Mesodermal cell (in vitro differentiated cells): ENCODE measurements around the gene SRPRA.
"Not testable (repeated sequence)": the region's sequence is repeated elsewhere in the genome, so short reads cannot be mapped to it uniquely, and the experiment has no call there.

ENCODE experiments used
- H3K27ac ChIP-seq: 2 replicates; pipeline ENCODE4 v1.7.0; 2013; ENCODE audit warnings: mild to moderate bottlenecking, low read depth, low read length, moderate library complexity; ENCODE audit not compliant: severe bottlenecking
- H3K36me3 ChIP-seq: 2 replicates; pipeline ENCODE4 v1.7.1; 2013; ENCODE audit warnings: mild to moderate bottlenecking, low read length, moderate library complexity; ENCODE audit not compliant: control insufficient read depth, insufficient read depth
- H3K4me1 ChIP-seq: one replicate; pipeline ENCODE4 v1.7.1; 2013; ENCODE audit warnings: mild to moderate bottlenecking, low read length; ENCODE audit not compliant: insufficient read depth, control insufficient read depth, poor library complexity, severe bottlenecking
- H3K4me3 ChIP-seq: 2 replicates; pipeline ENCODE4 v1.7.0; 2013; ENCODE audit warnings: low read length, control low read depth, mild to moderate bottlenecking; ENCODE audit not compliant: insufficient read depth, poor library complexity, severe bottlenecking; ENCODE audit errors: extremely low read depth
- H3K9me3 ChIP-seq: 2 replicates; pipeline ENCODE4 v1.7.1; 2013; ENCODE audit warnings: mild to moderate bottlenecking, low read length, moderate library complexity; ENCODE audit not compliant: control insufficient read depth
- WGBS, 2 experiments: methylation state at CpG; one replicate each; pipeline ENCODE4 v1.1.5; 2013; ENCODE audit warnings: missing lambda C conversion rate in 2 of 2; ENCODE audit not compliant: insufficient coverage in 2 of 2; 5-methylcytosine and 5-hydroxymethylcytosine counted together

The SRPRA gene

DNA sequence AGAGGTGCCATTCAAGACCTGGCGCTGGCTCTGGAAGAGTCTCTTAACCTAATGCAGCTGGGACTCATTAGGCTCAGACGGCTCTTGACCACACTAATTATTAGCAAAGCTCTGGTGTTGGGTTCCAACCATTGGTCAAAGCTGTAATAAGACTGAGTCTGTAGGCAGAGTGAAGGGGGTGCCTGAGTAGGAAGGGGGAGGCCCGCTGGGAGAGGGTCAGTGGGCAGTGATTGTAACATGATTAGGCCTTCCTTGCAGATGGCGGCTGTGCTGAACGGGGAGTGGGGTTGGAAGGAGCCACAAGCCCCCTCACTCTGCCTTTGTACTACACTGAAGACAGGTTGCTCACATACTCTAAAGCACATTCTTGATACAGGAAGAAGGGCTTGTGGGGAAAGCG lies 5.2 kb downstream of the SRPRA start:
- Histone ChIP-seq H3K9me3 (no peaks in the 10 kb centered on the region), H3K27ac (no peak overlapping the region), H3K4me3 (no peak overlapping the region), H3K4me1 (peaks cover 7% of the 10 kb centered on the region), H3K36me3 (peaks cover 71% of the 10 kb centered on the region)
- WGBS, 2 experiments = 94 to 95% methylated on average over 3 to 5 of the region's 6 CpGs

DNA sequence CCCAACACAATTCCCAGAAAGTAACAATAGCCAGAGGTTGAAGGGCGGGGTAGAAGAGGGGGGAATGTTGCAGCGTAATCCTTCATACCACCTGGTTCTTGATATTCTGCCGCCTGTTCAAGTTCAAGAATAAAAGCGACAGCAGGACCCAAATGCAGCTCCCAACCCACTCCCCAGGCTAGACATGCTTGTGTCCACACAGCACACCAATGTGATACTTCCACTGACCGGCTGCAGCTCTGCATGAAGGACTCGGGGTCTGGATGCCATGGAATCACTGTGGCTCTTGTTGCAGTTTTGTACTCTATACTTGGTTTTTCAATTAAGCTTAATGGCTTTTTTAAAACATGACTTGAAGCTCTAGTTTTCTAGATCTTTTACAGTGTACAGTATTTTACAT lies 6.5 kb downstream of the SRPRA start:
- 100% methylated on average over 4 to 5 of the region's 6 CpGs for WGBS, 2 experiments

DNA sequence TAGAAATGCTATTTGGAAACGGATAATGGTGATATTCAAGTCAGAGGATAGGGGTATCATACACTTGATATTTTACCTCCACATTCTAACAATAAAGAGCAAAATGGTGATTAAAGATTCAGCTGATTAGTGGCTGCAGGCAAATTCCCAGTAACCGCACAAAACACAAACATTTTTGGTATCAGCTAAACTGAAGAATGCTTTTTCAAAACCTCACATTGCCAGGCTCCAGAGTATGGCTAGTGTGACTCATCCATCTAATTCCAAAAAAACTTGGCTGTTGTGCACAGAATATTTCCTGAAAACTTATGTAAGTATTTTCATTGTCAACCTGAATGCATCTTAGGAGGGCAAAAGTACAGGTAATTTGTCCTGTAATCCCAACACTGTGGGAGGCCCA lies 10.9 kb downstream of the SRPRA start:
- no peak overlapping the region for H3K27ac ChIP-seq
- no peaks in the 10 kb centered on the region for H3K9me3 ChIP-seq
- H3K4me1 ChIP-seq = no peaks in the 10 kb centered on the region
- WGBS, 2 experiments = 100% methylated on average over 1 of the region's 2 CpGs; no CpG with 5 or more reads in 1 of the 2 experiments
- H3K4me3 ChIP-seq = no peak overlapping the region
- peaks cover 66% of the 10 kb centered on the region for H3K36me3 ChIP-seq

More for the DNA sequence above, 6.5 kb downstream of the SRPRA start:
- H3K9me3 ChIP-seq = no peaks in the 10 kb centered on the region
- H3K27ac ChIP-seq = no peak overlapping the region
- H3K36me3 ChIP-seq = peaks cover 76% of the 10 kb centered on the region
- peaks cover 1% of the 10 kb centered on the region for H3K4me1 ChIP-seq
- no peak overlapping the region for H3K4me3 ChIP-seq

DNA sequence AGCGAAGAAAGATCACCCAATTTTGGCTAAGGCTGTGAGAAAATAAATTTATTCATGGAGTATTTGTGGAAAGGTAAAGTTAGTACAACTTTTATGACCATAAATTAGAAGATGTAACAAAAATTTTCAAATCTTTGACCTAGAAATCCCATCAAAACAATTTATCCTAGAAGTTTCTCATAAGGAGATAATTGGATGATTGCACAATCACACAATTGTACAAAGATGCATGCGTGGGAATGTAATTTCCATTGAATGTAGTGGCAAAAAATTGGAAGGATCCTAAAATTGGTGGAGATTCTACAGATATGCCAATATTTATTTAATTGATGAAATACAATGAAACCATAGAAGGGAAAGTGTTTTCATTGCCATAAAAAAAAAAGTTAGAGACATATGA lies 11.6 kb downstream of the SRPRA start:
- H3K4me1 ChIP-seq = no peaks in the 10 kb centered on the region
- H3K4me3 ChIP-seq = no peak overlapping the region
- peaks cover 65% of the 10 kb centered on the region for H3K36me3 ChIP-seq
- H3K27ac ChIP-seq = no peak overlapping the region
- no peaks in the 10 kb centered on the region for H3K9me3 ChIP-seq
- WGBS, 2 experiments = no CpG with 5 or more reads among the region's 2 CpGs

DNA sequence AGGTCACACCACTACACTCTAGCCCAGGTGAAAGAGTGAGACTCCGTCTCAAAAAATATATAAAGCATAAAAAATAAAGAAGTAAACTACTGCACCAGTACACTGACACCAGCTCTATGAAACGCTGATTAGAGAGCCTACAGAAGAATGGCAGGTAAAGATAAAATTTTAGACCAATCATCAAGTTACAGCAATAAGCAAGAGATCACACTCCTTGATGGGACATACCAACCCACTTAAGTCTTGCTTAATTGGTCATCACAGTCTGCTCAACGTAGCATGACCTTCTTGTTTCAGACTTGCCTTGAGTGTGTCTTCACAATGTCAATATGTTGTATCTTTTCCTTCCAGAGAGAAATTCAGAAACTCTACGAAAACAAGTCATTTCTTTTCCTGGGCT lies 12.5 kb downstream of the SRPRA start:
- Histone ChIP-seq H3K9me3 (no peaks in the 10 kb centered on the region), H3K4me1 (no peaks in the 10 kb centered on the region), H3K27ac (no peak overlapping the region), H3K36me3 (peaks cover 63% of the 10 kb centered on the region), H3K4me3 (no peak overlapping the region)
- WGBS, 2 experiments = 86 to 94% methylated on average over 2 of the region's 4 CpGs

DNA sequence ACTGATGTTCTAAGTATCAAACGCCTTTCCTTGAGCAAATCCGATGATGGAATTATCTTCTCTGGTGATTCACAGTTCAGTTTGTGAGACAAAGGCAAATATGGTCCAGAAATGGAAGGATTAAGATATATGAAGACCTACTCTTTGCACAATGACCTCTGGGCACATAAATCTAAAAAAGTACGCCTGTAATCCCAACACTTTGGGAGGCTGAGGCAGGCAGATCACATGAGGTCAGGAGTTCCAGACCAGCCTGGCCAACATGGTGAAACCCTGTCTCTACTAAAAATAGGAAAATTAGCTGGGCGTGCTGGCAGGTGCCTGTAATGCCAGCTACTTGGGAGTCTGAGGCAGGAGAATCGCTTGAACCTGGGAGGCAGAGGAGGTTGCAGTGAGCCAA lies 13.2 kb downstream of the SRPRA start:
- H3K4me3 ChIP-seq, H3K9me3 ChIP-seq, H3K4me1 ChIP-seq, H3K27ac ChIP-seq: not testable (repeated sequence)
- WGBS, 2 experiments = 94% methylated on average over 3 of the region's 5 CpGs
- peaks cover 64% of the 10 kb centered on the region for H3K36me3 ChIP-seq

DNA sequence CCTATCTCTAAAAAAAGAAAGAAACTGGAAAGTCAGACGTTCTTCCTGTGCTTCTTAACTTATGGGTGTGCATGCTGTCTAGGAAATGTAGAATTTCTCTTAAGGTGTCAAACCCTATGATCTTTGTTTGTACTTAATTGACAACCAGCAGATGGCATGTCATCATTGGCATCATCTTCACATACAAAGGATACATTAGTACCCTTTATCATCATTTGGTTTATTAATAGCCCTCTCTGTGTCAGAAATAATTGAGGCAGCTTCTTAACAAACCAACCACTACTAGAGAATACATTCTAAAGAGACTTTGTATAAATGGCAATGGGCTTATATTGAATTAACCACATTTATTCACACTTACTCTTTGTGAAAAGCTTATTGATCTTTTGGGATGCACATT lies 13.9 kb downstream of the SRPRA start:
- whole genome bisulfite sequencing, 2 experiments = no CpG with 5 or more reads among the region's 1 CpG
- no peaks in the 10 kb centered on the region for H3K9me3 ChIP-seq
- H3K4me3 ChIP-seq = no peak overlapping the region
- H3K36me3 ChIP-seq = peaks cover 65% of the 10 kb centered on the region
- no peaks in the 10 kb centered on the region for H3K4me1 ChIP-seq
- H3K27ac ChIP-seq = no peak overlapping the region

DNA sequence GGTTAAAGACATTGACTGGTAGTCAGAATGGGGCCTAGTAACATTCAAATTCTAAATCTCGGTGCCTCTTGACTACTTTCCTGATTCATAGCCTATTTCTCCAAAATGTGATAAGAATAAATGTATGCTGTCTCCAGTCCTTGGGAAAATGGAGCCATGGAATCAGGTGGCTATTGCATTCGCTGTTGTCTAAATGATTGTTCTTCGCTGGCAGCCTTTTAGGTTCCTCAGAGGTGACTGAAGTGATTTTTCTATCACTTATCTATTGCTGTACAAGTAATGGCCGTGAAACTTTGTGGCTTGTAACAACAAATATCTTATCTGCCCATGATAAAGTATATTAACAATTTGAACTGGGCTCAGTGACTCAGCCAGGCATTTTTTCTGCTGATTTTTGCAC lies 15.4 kb downstream of the SRPRA start:
- 100% methylated on average over 2 of the region's 4 CpGs; no CpG with 5 or more reads in 1 of the 2 experiments for WGBS, 2 experiments
- no peak overlapping the region for H3K27ac ChIP-seq
- H3K4me1 ChIP-seq = no peaks in the 10 kb centered on the region
- H3K9me3 ChIP-seq = no peaks in the 10 kb centered on the region
- H3K36me3 ChIP-seq = peaks cover 64% of the 10 kb centered on the region
- H3K4me3 ChIP-seq = no peak overlapping the region

DNA sequence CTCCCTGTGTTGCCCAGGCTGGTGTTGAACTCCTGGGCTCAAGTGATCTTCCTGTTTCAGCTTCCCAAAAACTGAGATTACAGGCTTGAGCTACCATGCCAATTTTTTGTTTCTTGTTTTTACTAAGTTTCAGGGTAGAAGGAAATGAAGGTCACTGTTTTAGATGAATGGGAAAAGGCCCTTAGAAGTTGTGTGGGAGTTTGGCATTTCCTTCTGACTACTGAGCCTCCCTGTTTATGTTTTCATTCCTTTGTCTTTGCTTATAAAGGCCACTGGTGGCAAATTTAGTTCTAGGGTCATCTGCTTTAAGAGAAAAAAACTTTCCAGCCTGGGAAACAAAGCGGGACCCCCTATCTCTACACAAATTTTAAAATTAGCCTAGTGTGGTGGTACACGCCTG lies 22.1 kb downstream of the SRPRA start:
- H3K36me3 ChIP-seq = peaks cover 56% of the 10 kb centered on the region
- H3K9me3 ChIP-seq = no peaks in the 10 kb centered on the region
- WGBS, 2 experiments = 83 to 100% methylated on average over 1 of the region's 2 CpGs
- peak overlapping the region; percentile 43 for H3K27ac ChIP-seq
- no peaks in the 10 kb centered on the region for H3K4me1 ChIP-seq
- H3K4me3 ChIP-seq = no peak overlapping the region

DNA sequence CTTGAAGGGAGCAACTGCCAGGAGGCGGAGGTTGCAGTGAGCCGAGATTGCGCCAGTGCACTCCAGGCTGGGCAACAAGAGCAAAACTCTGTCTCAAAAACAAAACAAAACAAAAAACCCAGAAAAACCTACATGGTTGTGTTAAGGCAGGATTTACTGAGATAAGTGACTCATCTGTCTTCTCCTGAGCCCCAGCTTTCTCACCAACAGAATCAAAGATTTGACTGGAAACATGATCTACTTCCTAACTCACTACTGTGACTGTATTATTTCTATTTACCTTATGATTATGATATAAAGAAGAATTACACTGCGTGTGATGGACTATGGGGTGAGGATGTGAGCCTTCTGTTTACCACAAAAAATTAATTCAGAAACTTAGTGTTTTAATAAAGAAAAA lies 35.3 kb downstream of the SRPRA start:
- Histone ChIP-seq H3K27ac (no peak overlapping the region), H3K36me3 (peaks cover 19% of the 10 kb centered on the region), H3K4me3 (no peak overlapping the region), H3K4me1 (peaks cover 4% of the 10 kb centered on the region), H3K9me3 (no peaks in the 10 kb centered on the region)
- no CpG with 5 or more reads among the region's 4 CpGs for WGBS, 2 experiments

DNA sequence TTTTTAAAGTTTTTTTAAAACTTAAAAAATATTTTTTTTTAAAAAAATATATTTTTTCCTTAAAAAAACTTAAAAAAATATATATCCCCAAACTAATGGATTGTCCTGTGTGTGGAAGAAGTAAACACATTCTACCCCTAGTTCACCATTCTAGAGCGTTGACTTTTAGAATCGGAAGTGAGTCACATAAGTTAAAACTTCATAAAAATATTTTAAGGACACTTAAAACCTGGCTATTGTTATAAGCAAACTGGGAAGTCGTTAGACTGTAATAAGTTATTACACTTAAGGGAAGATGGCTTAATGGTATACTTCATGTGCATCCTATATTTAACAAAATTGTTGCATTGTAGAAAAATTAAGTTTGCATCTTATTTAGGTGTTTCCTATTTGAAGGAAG lies 36.0 kb downstream of the SRPRA start:
- no CpG with 5 or more reads among the region's 3 CpGs for WGBS, 2 experiments
- H3K27ac ChIP-seq = no peak overlapping the region

More for the DNA sequence above, 36.0 kb downstream of the SRPRA start:
- Histone ChIP-seq H3K4me1 (peaks cover 4% of the 10 kb centered on the region), H3K36me3 (peaks cover 12% of the 10 kb centered on the region), H3K9me3 (no peaks in the 10 kb centered on the region), H3K4me3 (no peak overlapping the region)
